Neuronal stem cell (in vitro differentiated cells): ENCODE results near the gene PSG7.
A peak's percentile ranks its signal among the peaks of the same experiment; 100 is the strongest.
"Not testable (repeated sequence)": the region's sequence is repeated elsewhere in the genome, so short reads cannot be mapped to it uniquely, and the experiment has no call there.

Experiments used
- DNase-seq: peaks from one replicate; pipeline ENCODE4 v3.0.0-alpha.2; 2013; ENCODE audit warnings: low spot score
- H2AFZ ChIP-seq: one replicate; pipeline ENCODE4 v1.6.1; 2013; ENCODE audit warnings: mild to moderate bottlenecking, low read length, inconsistent platforms
- H2AK5ac ChIP-seq: 2 replicates; pipeline ENCODE4 v1.6.1; 2013; ENCODE audit warnings: low read depth, mild to moderate bottlenecking, inconsistent platforms, low read length, moderate library complexity, mixed read lengths
- H2BK120ac ChIP-seq: 2 replicates; pipeline ENCODE4 v1.6.1; 2013; ENCODE audit warnings: low read depth, mild to moderate bottlenecking, inconsistent platforms, low read length, moderate library complexity, mixed read lengths
- H2BK12ac ChIP-seq: one replicate; pipeline ENCODE4 v1.6.1; 2013; ENCODE audit warnings: low read length, inconsistent platforms
- H2BK15ac ChIP-seq: 2 replicates; pipeline ENCODE4 v1.6.1; 2013; ENCODE audit warnings: mild to moderate bottlenecking, low read length, inconsistent platforms, mixed read lengths
- H2BK5ac ChIP-seq: one replicate; pipeline ENCODE4 v1.6.1; 2013; ENCODE audit warnings: inconsistent platforms, mild to moderate bottlenecking, low read length, moderate library complexity
- H3K14ac ChIP-seq: one replicate; pipeline ENCODE4 v1.6.1; 2013; ENCODE audit warnings: low read length, inconsistent platforms
- H3K18ac ChIP-seq: 2 replicates; pipeline ENCODE4 v1.6.1; 2013; ENCODE audit warnings: low read length, inconsistent platforms
- H3K23ac ChIP-seq: 2 replicates; pipeline ENCODE4 v1.6.1; 2013; ENCODE audit warnings: low read depth, mild to moderate bottlenecking, mixed read lengths, low read length, inconsistent platforms; ENCODE audit not compliant: poor library complexity
- H3K27ac ChIP-seq: replicated peaks from 3 replicates; pipeline ENCODE4 v1.5.1; 2013; ENCODE audit warnings: low read length, inconsistent platforms
- H3K27me3 ChIP-seq, 3 experiments: 2 replicates each; pipeline ENCODE4 v1.6.1; 2013; ENCODE audit warnings: low read length in 3 of 3, mild to moderate bottlenecking in 2 of 3, inconsistent platforms in 1 of 3, low read depth in 1 of 3, mixed read lengths in 1 of 3, moderate library complexity in 1 of 3; ENCODE audit not compliant: control insufficient read depth in 3 of 3, insufficient read depth in 3 of 3
- H3K36me3 ChIP-seq, 2 donors: replicated peaks in 1 of 2; 2 replicates each; pipeline ENCODE4 v1.6.1; 2013; ENCODE audit warnings: low read length in 2 of 2; ENCODE audit not compliant: control insufficient read depth in 2 of 2, insufficient read depth in 2 of 2
- H3K4ac ChIP-seq: 2 replicates; pipeline ENCODE4 v1.6.1; 2013; ENCODE audit warnings: inconsistent platforms, mild to moderate bottlenecking, low read length, moderate library complexity
- H3K4me1 ChIP-seq, 2 donors: 1 replicate in 1 of 2; 2 replicates in 1 of 2; pipeline ENCODE4 v1.6.1; 2013; ENCODE audit warnings: low read length in 2 of 2, low read depth in 1 of 2; ENCODE audit not compliant: control insufficient read depth in 2 of 2, insufficient read depth in 1 of 2
- H3K4me2 ChIP-seq: one replicate; pipeline ENCODE4 v1.6.1; 2013; ENCODE audit warnings: mild to moderate bottlenecking, low read length, inconsistent platforms; ENCODE audit not compliant: insufficient read depth, poor library complexity, severe bottlenecking
- H3K4me3 ChIP-seq, 2 donors: 2 replicates each; pipeline ENCODE4 v1.5.1; 2013; ENCODE audit warnings: low read length in 2 of 2, mild to moderate bottlenecking in 2 of 2, inconsistent platforms in 1 of 2, moderate library complexity in 1 of 2
- H3K79me1 ChIP-seq: one replicate; pipeline ENCODE4 v1.6.1; 2013; ENCODE audit warnings: low read depth, mild to moderate bottlenecking, inconsistent platforms, low read length, moderate library complexity
- H3K9ac ChIP-seq: one replicate; pipeline ENCODE4 v1.6.1; 2013; ENCODE audit warnings: mild to moderate bottlenecking, low read depth, low read length, inconsistent platforms; ENCODE audit not compliant: poor library complexity
- H3K9me3 ChIP-seq, 2 donors: replicated peaks in 1 of 2; 2 replicates each; pipeline versions ENCODE3 to v1.6.1; 2013; ENCODE audit warnings: low read length in 2 of 2, mild to moderate bottlenecking in 2 of 2, inconsistent platforms in 1 of 2, low read depth in 1 of 2, mixed read lengths in 1 of 2, moderate library complexity in 1 of 2; ENCODE audit not compliant: control insufficient read depth in 2 of 2, insufficient read depth in 1 of 2
- H4K8ac ChIP-seq: one replicate; pipeline ENCODE4 v1.6.1; 2013; ENCODE audit warnings: low read depth, mild to moderate bottlenecking, inconsistent platforms, low read length, moderate library complexity
- H4K91ac ChIP-seq: one replicate; pipeline ENCODE4 v1.6.1; 2013; ENCODE audit warnings: low read length, low read depth, mild to moderate bottlenecking, inconsistent platforms; ENCODE audit not compliant: poor library complexity
- WGBS, 2 donors: extraction: QIAGEN DNeasy Blood & Tissue Kit; methylation state at CpG; one replicate each; pipeline ENCODE4 v1.1.7; 2013; ENCODE audit warnings: missing lambda C conversion rate in 2 of 2, mixed read lengths in 1 of 2; ENCODE audit not compliant: insufficient read length in 2 of 2, insufficient replicate concordance in 1 of 2; ENCODE audit errors: extremely low coverage in 2 of 2; 5-methylcytosine and 5-hydroxymethylcytosine counted together

Gene PSG7

DNA sequence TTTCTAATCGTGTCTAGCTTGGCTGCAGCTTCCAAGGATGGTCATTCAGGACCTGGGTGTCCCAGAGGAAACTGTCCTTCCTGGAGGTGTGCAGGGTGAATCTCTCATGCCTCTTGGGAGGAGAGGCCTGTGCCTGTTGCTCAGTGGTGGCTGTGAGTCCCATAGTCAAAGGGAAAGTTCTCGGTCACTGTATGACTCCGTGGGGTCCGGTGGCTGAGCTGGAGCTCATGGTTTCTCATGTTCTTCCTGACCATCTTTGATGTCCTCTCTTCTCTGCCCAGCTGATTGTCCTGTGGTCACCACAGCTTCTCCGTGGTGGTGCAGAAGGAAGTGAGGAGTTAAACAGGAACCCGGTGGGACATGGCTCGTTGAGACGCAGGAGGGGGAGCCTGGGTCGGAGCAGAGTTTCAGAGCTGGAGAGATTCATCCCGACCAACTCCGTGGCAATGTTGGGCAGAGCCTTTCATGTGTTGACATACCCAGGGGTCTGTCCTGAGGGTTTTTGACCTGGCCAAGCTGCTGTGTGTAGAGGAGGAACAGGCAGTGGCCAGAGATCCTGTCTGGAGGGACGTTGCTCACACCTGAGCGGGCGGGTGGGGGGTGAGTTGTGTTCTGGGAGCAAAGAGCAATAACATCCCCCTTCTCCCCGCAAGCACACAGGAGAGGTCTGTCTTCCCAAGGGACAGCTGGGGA lies 18.5 kb downstream of the PSG7 start:
- H3K18ac ChIP-seq, result not testable (repeated sequence)

DNA sequence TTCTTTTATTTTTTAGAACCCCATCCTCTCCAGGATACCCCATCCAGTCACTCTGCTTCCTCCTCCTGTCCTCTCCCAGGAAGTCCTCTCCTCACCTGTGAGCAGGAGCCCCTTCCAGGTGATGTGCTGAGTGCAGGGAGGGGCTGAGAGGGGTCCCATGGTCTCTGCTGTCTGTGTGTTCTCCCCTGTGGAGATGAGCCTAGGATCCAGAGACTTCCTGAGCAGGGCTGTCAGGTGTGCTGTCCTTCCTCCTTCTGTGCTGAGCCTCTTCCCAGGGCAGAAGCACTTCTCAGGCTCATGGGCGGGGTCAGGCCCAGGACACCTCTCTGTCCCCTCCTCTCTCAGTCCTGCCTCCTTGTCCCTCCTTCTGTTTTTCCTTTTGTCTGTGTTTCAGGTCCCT lies 19.4 kb downstream of the PSG7 start, which contains the start of gene PSG6:
TSS of gene PSG6 (minus strand) at position 261 of the 400 bp plus-strand sequence. CDS start at position 159, 102 bp downstream.
- not testable (repeated sequence) for H2BK15ac ChIP-seq, H3K4me2 ChIP-seq, H3K9ac ChIP-seq, H3K23ac ChIP-seq, H3K9me3 ChIP-seq, H3K79me1 ChIP-seq, H2AK5ac ChIP-seq, H4K91ac ChIP-seq, H3K18ac ChIP-seq, H3K4me1 ChIP-seq, H3K14ac ChIP-seq, H2BK12ac ChIP-seq, H3K4ac ChIP-seq, H3K27me3 ChIP-seq, H2BK5ac ChIP-seq, H3K27ac ChIP-seq, H2BK120ac ChIP-seq, H4K8ac ChIP-seq, H3K36me3 ChIP-seq, DNase-seq, H2AFZ ChIP-seq
- no CpG with 5 or more reads among the region's 1 CpG for WGBS, 2 donors
- H3K4me3 ChIP-seq, result peak within 1 kb of the TSS in 1 of 2 donors; percentile 54

More for the DNA sequence above, 18.5 kb downstream of the PSG7 start:
- not testable (repeated sequence) for H3K9ac ChIP-seq, H3K4me3 ChIP-seq, H4K91ac ChIP-seq, H2BK5ac ChIP-seq, H3K79me1 ChIP-seq, H4K8ac ChIP-seq, H3K23ac ChIP-seq, H2BK15ac ChIP-seq, H3K27ac ChIP-seq, H3K4ac ChIP-seq, H2AFZ ChIP-seq, H3K14ac ChIP-seq, H2BK120ac ChIP-seq, H2AK5ac ChIP-seq, H3K9me3 ChIP-seq, H3K36me3 ChIP-seq, H3K27me3 ChIP-seq, DNase-seq, H3K4me1 ChIP-seq, H2BK12ac ChIP-seq, H3K4me2 ChIP-seq
- no CpG with 5 or more reads among the region's 15 CpGs for WGBS, 2 donors

DNA sequence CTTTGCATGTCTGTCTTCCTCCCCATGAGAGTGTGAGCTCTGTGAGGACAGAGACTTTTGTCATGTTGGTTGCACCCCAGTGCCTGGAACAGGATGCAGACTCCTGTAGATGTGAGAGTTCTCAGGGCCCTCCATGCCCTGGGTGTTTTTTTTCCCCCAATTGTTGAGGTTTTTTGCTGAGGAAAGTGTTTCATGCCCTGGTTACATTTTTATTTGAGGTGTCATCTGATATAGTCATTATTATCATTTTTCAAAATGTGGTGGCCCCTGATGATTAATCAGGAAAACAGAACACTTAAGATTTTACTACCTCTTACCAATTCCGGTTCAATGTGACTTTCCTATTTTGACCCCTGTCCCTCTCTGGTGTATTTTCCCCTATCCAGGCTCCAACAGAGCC lies 20.1 kb downstream of the PSG7 start:
- H3K4me2 ChIP-seq, H2AFZ ChIP-seq, H3K9ac ChIP-seq, H2AK5ac ChIP-seq, H3K9me3 ChIP-seq, DNase-seq, H3K4me1 ChIP-seq, H3K36me3 ChIP-seq, H2BK120ac ChIP-seq, H3K4me3 ChIP-seq, H3K27me3 ChIP-seq, H2BK12ac ChIP-seq, H2BK15ac ChIP-seq, H3K18ac ChIP-seq, H3K14ac ChIP-seq, H4K91ac ChIP-seq, H3K79me1 ChIP-seq, H3K27ac ChIP-seq, H3K23ac ChIP-seq, H4K8ac ChIP-seq, H2BK5ac ChIP-seq, H3K4ac ChIP-seq: not testable (repeated sequence)
- no CpG with 5 or more reads among the region's 1 CpG for WGBS, 2 donors

DNA sequence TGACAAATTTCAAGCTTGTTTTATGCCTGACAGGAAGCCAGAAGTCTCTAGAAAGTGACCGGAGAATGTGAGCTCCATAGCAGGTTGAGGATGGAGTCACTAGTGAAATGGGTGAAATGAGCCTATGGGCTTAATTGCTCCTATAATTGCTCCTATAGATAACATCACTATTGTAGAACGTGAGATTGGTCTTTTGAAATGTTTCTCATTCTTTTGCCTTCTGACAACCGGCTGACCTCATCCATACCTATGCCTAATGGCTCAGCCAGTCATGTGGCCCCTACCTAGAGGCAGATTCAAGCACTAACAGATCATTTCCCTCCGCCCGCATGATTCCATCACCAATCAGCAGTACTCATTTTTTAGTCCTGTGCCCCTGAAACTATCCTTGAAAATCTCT lies 23.5 kb downstream of the PSG7 start:
- no CpG with 5 or more reads among the region's 5 CpGs for WGBS, 2 donors
- not testable (repeated sequence) for H3K9me3 ChIP-seq, H2BK15ac ChIP-seq, DNase-seq, H4K8ac ChIP-seq, H3K4ac ChIP-seq, H3K27me3 ChIP-seq, H2BK5ac ChIP-seq, H3K27ac ChIP-seq, H3K4me2 ChIP-seq, H3K18ac ChIP-seq, H2BK12ac ChIP-seq, H3K79me1 ChIP-seq, H3K4me1 ChIP-seq, H2BK120ac ChIP-seq, H3K14ac ChIP-seq, H2AK5ac ChIP-seq, H3K23ac ChIP-seq, H3K4me3 ChIP-seq, H3K9ac ChIP-seq, H2AFZ ChIP-seq, H3K36me3 ChIP-seq, H4K91ac ChIP-seq
